SHP77 treated with DMSO at 0.1 percent for 48 hours (cell line): ENCODE results near the gene MEX3A.
"Not testable (repeated sequence)": the region's sequence is repeated elsewhere in the genome, so short reads cannot be mapped to it uniquely, and the experiment has no call there.

ENCODE experiments used
- DNase-seq: peaks from one replicate; lab custom pipeline; 2025; lab: John Stamatoyannopoulos, UW

MEX3A gene

DNA sequence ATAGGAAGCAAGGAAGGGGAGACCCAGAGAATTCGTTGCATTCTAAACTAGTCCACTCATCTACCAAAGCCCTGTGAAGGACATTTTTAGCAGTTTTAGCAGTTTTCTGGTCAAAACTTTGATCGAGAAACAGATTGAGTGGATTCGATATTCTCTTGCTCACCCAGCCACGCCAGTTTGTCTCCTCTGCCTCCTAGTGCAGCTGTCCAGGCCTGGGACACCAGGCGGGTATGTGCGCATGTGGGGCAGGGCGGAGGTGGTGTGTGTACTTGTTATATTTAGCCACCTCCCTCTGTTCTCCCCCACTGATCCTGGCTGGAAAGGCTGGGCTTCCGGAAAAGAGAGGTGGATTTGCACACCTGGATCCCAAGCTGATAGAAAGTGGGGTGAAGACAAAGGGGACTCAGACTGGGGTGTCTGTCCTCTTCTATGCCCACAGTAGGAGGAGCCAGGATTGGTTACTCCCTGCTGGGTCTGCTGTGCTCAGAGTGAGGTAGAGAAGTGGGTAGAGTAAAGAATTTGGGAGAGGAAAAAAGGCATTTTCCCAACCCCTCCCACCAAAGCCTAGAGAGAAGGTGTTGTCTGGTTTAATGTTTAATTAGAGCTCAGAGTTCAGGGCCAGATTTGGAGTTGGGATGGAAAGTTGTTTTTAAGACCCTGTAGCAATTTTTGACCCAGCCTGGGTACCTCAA, 36.1 kb upstream of the MEX3A start:
- peak; percentile 55 for DNase-seq

DNA sequence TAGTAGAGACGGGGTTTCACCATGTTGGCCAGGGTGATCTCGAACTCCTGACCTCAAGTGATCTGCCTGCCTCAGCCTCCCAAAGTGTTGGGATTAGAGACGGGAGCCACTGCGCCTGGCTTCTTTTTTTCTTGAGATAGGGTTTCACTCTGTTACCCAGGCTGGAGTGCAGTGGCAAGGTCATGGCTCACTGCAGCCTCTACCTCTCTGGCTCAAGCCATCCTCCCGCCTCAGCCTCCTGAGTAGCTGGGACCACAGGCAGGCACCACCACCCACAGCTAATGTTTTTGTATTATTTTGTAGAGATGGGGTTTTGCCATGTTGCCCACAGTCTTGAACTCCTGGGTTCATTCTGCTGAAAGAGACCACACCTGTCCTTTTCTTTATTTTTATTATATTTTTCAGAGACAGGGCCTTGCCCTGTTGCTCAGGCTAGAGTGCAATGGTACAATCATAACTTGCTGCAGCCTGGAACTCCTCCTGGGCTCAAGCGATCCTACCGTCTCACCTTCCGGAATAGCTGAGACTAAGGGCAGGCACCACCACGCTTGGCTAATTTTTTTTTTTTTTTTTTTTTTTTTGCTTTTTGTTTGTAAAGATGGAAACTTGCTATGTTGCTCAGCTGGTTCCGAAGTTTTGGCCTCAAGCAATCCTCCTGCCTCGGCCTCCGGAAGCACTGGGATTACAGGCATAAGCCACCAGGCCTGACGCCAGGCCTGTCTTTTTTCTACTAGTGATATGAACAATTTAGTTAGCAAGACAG, 35.3 kb upstream of the MEX3A start:
- DNase-seq = no peak

GRCh38 chr1:156116731-156117130, 34.5 kb upstream of the MEX3A start:
- DNase-seq = not testable (repeated sequence)

- DNase-seq = peak; percentile 28
Measured at GRCh38 chr1:156115514-156116374, 33.5 kb upstream of the MEX3A start.

GRCh38 chr1:156114919-156115513, 32.8 kb upstream of the MEX3A start:
- DNase-seq = no peak

GRCh38 chr1:156114101-156114918, 32.0 kb upstream of the MEX3A start, which contains the start of gene LMNA:
LMNA (plus strand) TSS chr1:156114711; CDS start chr1:156114919, 208 bp downstream.
- DNase-seq = peak; percentile 66

GRCh38 chr1:156113282-156113950, 31.2 kb upstream of the MEX3A start:
- no peak for DNase-seq

DNA sequence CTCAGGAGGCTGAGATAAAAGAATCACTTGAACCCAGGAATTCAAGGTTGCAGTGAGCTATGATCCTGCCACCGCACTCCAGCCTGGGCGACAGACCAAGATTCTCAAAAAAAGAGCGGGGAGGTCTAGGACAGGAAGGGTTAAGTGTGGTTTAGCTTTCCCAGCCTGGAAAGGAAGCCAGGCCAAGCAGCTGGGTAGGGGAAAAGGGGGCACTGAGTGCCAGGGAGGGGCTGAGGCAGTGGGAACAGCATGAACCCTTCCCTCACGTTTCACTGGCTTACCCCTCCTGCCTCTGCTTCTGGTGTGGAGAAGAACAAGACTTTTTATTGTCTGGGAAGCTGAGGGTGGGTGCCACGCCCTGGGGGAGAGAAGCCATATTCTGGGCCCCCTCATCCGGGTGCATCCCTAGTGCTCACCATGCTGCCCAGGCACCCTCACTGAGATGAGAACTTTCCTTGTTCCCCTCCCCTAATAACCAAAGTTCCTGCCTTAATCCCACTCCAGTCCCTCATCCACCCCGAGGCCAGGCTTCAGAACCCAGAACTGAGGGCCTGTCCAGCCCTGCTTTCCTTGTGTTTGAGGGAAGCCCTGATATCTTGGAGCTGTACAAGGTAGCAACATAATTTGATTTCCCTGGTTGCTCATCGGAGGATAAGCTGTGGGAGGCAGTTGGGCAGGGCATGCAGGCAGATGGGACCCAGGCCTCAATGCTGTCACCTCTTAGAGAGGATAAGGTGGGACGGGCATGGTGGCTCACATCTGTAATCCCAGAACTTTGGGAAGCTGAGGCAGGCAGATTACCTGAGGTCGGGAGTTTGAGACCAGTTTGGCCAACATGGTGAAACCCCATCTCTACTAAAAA, 30.2 kb upstream of the MEX3A start:
- no peak for DNase-seq

DNA sequence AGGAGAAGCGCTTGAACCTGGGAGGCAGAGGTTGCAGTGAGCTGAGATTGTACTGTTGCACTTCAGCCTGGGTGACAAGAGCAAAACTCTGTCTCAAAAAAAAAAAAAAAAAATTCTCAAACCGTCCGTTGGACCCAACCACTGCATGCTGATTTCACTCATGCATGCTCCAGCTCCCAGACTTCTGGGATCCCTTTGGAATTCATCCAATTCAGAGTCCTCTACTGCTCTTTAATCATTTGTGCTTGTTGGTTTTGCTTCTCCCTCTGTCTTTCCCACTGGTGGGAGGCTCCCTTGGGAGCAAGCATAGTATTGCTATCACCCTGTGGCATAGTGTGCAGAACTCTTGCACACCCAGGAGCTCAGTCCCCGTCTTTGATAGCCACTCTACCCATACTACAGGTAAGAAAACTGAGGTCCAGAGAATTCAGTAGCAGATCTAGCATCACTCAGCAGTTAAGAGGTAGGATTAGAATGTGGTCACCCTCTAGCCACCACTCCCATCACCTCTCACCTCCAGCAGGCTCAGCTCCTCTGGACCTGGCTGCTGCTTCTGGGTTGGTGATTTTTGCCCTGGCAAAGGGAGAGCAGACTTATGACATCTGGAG, 29.2 kb upstream of the MEX3A start:
- no peak for DNase-seq

DNA sequence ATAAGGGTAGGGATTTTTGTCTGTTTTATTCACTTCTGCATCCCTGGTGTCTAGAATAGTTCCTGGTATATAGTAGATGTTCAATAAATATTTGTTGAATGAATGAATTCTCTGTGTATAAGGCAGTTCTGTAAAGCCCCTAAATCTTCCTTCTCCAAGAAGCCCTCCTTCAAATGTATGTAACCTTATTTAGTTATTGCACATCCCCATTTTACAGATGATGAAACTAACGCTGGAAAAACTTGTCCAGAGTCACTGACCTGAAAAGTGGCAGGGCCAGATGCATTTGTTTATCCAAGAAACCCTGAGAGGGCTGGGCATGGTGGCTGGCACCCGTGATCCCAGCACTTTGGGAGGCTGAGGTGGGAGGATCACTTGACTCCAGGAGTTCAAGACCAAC, 28.0 kb upstream of the MEX3A start:
- no peak for DNase-seq

GRCh38 chr1:156108664-156109241, 26.5 kb upstream of the MEX3A start:
- no peak for DNase-seq

DNA sequence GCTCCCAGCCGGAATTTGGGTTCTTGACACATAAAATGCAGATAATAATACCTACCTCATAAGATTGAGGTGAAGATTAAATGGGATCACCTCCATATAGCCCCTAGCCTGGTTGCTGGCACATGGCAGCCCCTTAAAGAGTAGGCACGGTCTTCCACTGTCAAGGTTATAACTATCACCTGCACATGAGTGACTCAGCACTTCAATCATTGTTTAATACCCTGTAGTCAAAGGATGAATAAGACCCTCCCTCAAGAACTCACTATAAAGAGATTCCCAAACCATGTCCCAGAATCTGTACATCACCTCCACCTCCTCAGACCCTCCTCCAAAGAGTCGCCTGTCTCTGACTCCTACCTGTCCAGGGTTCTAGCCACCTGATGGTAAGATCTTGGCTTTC, 25.8 kb upstream of the MEX3A start:
- no peak for DNase-seq

DNA sequence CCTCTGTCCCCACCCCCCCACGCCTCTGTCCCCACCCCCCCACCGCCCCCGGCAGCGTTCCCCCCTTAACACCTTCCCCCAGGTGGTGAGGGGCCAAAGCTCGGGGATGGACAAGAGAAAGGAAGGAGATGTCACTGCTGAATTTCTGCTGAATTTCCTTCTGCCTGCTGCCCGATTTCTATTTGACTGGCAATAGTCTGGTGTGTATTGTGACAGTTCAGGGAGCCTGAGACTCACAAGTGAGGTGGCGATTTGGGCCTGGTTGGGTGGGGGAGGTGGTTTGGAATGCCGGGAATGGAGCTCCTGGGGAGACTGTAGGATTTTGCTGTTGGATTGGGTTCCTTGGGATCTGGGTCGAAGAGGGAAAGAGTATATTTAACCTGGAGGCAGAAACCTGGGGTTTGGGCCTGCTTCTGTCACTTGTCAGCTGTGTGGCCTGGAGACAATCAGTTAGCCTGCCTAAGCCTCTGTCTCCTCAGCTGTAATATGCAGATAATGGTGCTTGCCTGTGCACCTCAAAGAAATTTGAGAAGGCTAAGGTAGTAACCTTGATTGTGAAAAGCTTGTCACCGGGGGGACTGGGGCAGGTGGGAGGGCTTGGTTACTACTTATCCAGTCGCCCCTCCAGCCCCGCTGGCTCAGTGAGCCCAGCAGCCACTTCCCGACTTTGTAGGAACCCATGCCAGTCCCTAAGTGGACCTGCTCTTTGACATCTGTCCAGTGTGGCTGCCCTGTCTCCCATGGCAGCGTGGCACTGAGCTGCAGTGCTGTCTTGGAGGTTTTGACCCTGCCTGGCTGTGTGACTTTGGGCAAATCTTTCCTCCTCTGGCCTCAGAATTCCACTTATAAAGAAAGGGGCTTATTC, 24.6 kb upstream of the MEX3A start:
- DNase-seq = no peak

DNA sequence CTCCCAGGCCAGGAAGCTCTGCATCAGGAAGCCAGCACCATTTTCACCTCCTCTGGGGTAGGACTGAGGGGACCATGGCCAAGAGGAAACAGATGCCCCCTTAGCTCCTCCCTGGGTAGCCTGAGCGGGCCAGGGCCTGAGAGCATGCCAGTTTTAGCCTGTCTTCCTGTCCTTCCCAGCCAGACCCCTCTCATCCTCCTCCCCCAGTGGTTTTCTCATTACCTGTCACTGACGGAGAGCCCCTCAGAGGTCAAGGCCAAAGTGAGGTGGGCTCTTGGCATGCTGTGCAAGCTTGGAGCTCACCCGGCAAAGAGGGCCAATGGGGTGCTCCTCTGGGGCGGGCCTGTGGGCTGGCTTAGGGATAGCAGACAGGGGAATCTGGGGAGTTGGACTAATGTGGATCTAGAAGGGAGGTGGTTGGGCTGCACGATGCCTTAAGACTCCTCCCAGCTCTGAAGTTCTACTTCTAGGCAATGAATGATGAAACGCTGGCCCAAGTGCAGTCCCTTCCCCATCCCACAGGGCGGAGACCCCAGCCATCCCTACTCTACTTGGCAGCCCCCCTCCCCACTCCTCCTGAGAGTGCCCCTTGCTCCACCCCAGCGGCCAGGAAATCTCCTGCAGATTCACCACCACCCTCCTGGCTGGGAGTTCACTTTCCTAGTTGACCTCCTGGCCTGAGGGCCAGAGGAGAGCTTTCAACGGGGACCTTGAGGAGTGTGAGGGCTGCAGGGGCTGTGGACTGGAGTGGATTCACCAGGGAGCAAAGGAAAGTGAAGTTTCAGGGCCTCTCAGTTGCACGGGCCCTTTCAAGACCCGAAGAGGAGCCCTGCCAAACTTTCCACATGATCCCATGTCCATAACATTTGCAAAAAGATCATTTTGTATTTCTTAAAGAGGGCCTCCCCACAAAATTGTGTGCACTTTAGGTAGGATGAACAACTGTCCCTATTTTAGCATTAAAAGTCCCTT, 22.9 kb upstream of the MEX3A start:
- DNase-seq = no peak

DNA sequence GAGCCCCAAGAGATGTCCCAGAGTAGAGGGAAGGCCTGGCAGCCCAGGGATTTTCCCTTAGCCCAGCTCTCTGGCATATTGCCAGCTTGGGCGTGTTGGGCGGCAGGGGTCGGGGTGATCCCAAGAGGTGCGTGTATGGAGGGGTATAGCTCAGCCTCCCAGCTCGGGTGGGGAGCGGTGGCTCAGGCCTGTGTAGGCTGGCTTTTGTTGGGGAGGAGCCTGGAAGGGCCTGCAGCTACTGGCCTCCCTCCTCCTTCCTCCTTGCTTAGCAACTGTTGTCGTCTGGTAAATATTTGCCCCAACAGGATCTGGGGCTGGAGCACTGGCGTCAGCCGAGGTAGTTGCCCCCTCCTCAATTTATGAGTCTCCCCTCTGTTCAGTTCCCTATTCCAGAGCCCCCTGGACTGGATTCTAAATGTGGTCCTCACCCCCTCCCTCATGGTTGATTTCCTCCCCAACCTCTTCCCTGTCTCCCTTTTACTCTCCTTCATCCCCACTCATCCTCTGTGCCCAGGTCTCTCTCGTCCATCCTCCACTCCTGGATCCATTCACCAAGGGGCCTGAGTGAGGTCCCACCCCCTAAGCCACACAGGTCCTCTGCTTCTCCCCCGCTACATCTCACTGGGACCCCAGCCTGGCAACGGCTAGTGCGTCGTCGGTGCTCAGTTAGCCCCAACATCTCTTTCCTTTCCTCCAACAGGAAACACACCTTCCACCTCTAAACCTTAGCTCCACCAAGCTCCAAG, 22.0 kb upstream of the MEX3A start:
- peak; percentile 49 for DNase-seq

- no peak for DNase-seq
Measured at GRCh38 chr1:156103521-156103947, 21.3 kb upstream of the MEX3A start.
